Measurements from ENCODE around the gene RPL36. TPM values are rescaled to one million over a fixed set of nuclear protein-coding genes. Genes with fewer than 3 reads are reported as not detected.

RPL36 gene
- total and polyA plus RNA-seq, 2 donors (not counting 1 experiment from before 2014, with no cell fraction given) = 341 to 864 TPM

DNA sequence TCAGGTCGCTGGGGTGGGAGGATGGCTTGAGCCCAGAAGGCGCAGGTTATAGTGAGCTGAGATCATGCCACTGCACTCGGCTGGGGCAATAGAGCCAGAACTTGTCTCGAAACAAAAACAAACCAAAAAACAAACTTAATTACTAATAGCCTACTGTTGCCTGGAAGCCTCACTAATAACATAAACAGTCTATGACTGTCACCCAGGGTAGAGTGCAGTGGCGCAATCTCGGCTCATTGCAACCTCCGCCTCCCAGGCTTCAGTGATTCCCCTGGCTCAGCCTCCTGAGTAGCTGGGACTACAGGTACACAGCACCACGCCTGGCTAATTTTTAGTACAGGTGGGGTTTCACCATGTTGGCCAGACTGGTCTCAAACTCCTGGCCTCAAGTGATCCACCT is 48.3 kb downstream of the RPL36 start:
- DNase-seq (ENCODE audit: low read depth in 2 of 2) = peak in 1 of 2 donors; percentile 9

More for the DNA sequence above, 48.3 kb downstream of the RPL36 start:
- Histone ChIP-seq H3K4me3 (replicated peaks in 1 of 4; ENCODE audit: control extremely low read depth in 1 of 4, insufficient read depth in 1 of 4, low read depth in 3 of 4, low read length in 4 of 4) (no peak overlapping the region), H3K9ac (ENCODE audit: insufficient read depth, low read length) (no peak overlapping the region), H3K9me3 (ENCODE audit: control insufficient read depth, insufficient read depth, low read depth, low read length) (no peaks in the 10 kb centered on the region), H3K36me3 (ENCODE audit: control insufficient read depth, insufficient read depth, low read length) (no peaks in the 10 kb centered on the region), H3K4me2 (ENCODE audit: extremely low read depth, insufficient read depth, low read length) (no peak overlapping the region), H3K27me3 (ENCODE audit: control insufficient read depth, insufficient read depth, low read length) (no peaks in the 10 kb centered on the region), H3K27ac (ENCODE audit: insufficient read depth, low read length) (no peak overlapping the region), H2AFZ (ENCODE audit: low read length) (no peak overlapping the region), H4K20me1 (ENCODE audit: control insufficient read depth, extremely low read depth, insufficient read depth, low read length) (no peaks in the 10 kb centered on the region), H3K4me1 (ENCODE audit: control insufficient read depth, extremely low read depth, insufficient read depth, low read length) (no peaks in the 10 kb centered on the region), H3K79me2 (ENCODE audit: control insufficient read depth, insufficient read depth, low read length) (no peaks in the 10 kb centered on the region)
- no peak for TF ChIP-seq EZH2 (IDR thresholded peaks at IDR 0.05; ENCODE audit: low read length, missing control alignments)
- TF ChIP-seq, protein P1, sequence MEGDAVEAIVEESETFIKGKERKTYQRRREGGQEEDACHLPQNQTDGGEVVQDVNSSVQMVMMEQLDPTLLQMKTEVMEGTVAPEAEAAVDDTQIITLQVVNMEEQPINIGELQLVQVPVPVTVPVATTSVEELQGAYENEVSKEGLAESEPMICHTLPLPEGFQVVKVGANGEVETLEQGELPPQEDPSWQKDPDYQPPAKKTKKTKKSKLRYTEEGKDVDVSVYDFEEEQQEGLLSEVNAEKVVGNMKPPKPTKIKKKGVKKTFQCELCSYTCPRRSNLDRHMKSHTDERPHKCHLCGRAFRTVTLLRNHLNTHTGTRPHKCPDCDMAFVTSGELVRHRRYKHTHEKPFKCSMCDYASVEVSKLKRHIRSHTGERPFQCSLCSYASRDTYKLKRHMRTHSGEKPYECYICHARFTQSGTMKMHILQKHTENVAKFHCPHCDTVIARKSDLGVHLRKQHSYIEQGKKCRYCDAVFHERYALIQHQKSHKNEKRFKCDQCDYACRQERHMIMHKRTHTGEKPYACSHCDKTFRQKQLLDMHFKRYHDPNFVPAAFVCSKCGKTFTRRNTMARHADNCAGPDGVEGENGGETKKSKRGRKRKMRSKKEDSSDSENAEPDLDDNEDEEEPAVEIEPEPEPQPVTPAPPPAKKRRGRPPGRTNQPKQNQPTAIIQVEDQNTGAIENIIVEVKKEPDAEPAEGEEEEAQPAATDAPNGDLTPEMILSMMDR (conservative IDR thresholded peaks at IDR 0.05 in 1 of 2, IDR thresholded peaks at IDR 0.05 in 1 of 2; ENCODE audit: low read depth in 1 of 2, low read length in 2 of 2) = no peak

Other genes with a start within 250 kb of the RPL36 start
- not detected in 2 replicates for gene ZNRF4, start 234.9 kb upstream of the RPL36 start, total RNA-seq
- not detected in 2 replicates for gene ZNRF4, start 234.9 kb upstream of the RPL36 start, polyA plus RNA-seq
- under 0.01 and 0.17 TPM in 2 replicates for gene TINCR, start 122.3 kb upstream of the RPL36 start, total RNA-seq
- gene TINCR, start 122.3 kb upstream of the RPL36 start, polyA plus RNA-seq = 0.02 and 0.06 TPM in 2 replicates
- gene SAFB2, start 67.5 kb upstream of the RPL36 start, total RNA-seq = 29.0 and 35.8 TPM in 2 replicates
- gene SAFB2, start 67.5 kb upstream of the RPL36 start, polyA plus RNA-seq = 16.9 and 21.3 TPM in 2 replicates
- 48.5 and 51.0 TPM in 2 replicates for gene SAFB, start 67.2 kb upstream of the RPL36 start, total RNA-seq
- 28.0 and 34.3 TPM in 2 replicates for gene SAFB, start 67.2 kb upstream of the RPL36 start, polyA plus RNA-seq
- gene MICOS13, start 9.8 kb upstream of the RPL36 start, total RNA-seq = 29.3 and 73.5 TPM in 2 replicates
- gene MICOS13, start 9.8 kb upstream of the RPL36 start, polyA plus RNA-seq = 20.7 and 20.8 TPM in 2 replicates
- gene HSD11B1L, start 9.3 kb upstream of the RPL36 start, total RNA-seq = 11.0 and 13.0 TPM in 2 replicates
- 3.1 and 5.1 TPM in 2 replicates for gene HSD11B1L, start 9.3 kb upstream of the RPL36 start, polyA plus RNA-seq
- 149 and 172 TPM in 2 replicates for gene LONP1, start 29.9 kb downstream of the RPL36 start, total RNA-seq
- gene LONP1, start 29.9 kb downstream of the RPL36 start, polyA plus RNA-seq = 29.8 and 37.3 TPM in 2 replicates
- gene CATSPERD, start 30.3 kb downstream of the RPL36 start, total RNA-seq = not detected in 2 replicates
- gene CATSPERD, start 30.3 kb downstream of the RPL36 start, polyA plus RNA-seq = not detected in 2 replicates
- 0.17 and 0.26 TPM in 2 replicates for gene PRR22, start 94.5 kb downstream of the RPL36 start, total RNA-seq
- 0.15 and 0.23 TPM in 2 replicates for gene PRR22, start 94.5 kb downstream of the RPL36 start, polyA plus RNA-seq
- 18.7 and 20.5 TPM in 2 replicates for gene DUS3L, start 100.9 kb downstream of the RPL36 start, total RNA-seq
- 8.8 and 14.4 TPM in 2 replicates for gene DUS3L, start 100.9 kb downstream of the RPL36 start, polyA plus RNA-seq
- 0.50 and 0.51 TPM in 2 replicates for gene NRTN, start 114.8 kb downstream of the RPL36 start, total RNA-seq
- 0.07 and 0.11 TPM in 2 replicates for gene NRTN, start 114.8 kb downstream of the RPL36 start, polyA plus RNA-seq
- gene FUT6, start 149.4 kb downstream of the RPL36 start, total RNA-seq = not detected in 2 replicates
- gene FUT6, start 149.4 kb downstream of the RPL36 start, polyA plus RNA-seq = not detected in 2 replicates
- not detected in 2 replicates for gene FUT3, start 161.2 kb downstream of the RPL36 start, total RNA-seq
- gene FUT3, start 161.2 kb downstream of the RPL36 start, polyA plus RNA-seq = not detected in 2 replicates
- not detected in 2 replicates for gene FUT5, start 180.2 kb downstream of the RPL36 start, total RNA-seq
- not detected in 2 replicates for gene FUT5, start 180.2 kb downstream of the RPL36 start, polyA plus RNA-seq
- gene NDUFA11, start 213.5 kb downstream of the RPL36 start, total RNA-seq = 212 and 271 TPM in 2 replicates
- gene NDUFA11, start 213.5 kb downstream of the RPL36 start, polyA plus RNA-seq = 271 and 332 TPM in 2 replicates
- 6.4 and 8.3 TPM in 2 replicates for gene VMAC, start 214.6 kb downstream of the RPL36 start, total RNA-seq
- 1.1 and 1.7 TPM in 2 replicates for gene VMAC, start 214.6 kb downstream of the RPL36 start, polyA plus RNA-seq
- gene CAPS, start 224.0 kb downstream of the RPL36 start, total RNA-seq = 2.6 and 7.3 TPM in 2 replicates
- 0.77 and 1.6 TPM in 2 replicates for gene CAPS, start 224.0 kb downstream of the RPL36 start, polyA plus RNA-seq